Subcutaneous adipose tissue (tissue), 4 donors: ENCODE data around the gene DALRD3. TPM values are rescaled to one million over a fixed set of nuclear protein-coding genes. Genes with fewer than 3 reads are reported as not detected.

Source experiments
- CTCF ChIP-seq: fragments of 450-650 bp; IDR thresholded peaks from one replicate; pipeline ENCODE4 v1.5.1; 2016; ENCODE audit warnings: low read depth, mild to moderate bottlenecking, control low read depth, antibody characterized with exemption, moderate library complexity
- total RNA-seq, 4 donors: library from RNA; depleted of rRNA; stranded (reverse); fragments of >200 nt; gene quantifications; one replicate each; pipeline ENCODE4 v1.1.0, GENCODE V29; 2016

The DALRD3 gene
- total RNA-seq, 4 donors from 2014 or later, result 10.6 to 43.3 (median 29.8) TPM

- TF ChIP-seq CTCF, result no peak
Observed at GRCh38 chr3:48990636-48991469, 27.5 kb downstream of the DALRD3 start.

- no peak for TF ChIP-seq CTCF
Observed at GRCh38 chr3:48989796-48990635, 28.4 kb downstream of the DALRD3 start, which contains the start of gene P4HTM. TSS of gene P4HTM (plus strand) at chr3:48990241. CDS start at chr3:48990257, 16 bp downstream.

GRCh38 chr3:48989126-48989795 lies 29.1 kb downstream of the DALRD3 start:
- TF ChIP-seq CTCF, result no peak

- TF ChIP-seq CTCF, result no peak
Observed at GRCh38 chr3:48985831-48986376, 32.5 kb downstream of the DALRD3 start.

GRCh38 chr3:48984663-48985062 lies 33.7 kb downstream of the DALRD3 start:
- no peak for TF ChIP-seq CTCF

- no peak for TF ChIP-seq CTCF
Observed at GRCh38 chr3:48983096-48983495, 35.3 kb downstream of the DALRD3 start.
